Measurements from ENCODE around the gene GLCE.

Gene GLCE

DNA sequence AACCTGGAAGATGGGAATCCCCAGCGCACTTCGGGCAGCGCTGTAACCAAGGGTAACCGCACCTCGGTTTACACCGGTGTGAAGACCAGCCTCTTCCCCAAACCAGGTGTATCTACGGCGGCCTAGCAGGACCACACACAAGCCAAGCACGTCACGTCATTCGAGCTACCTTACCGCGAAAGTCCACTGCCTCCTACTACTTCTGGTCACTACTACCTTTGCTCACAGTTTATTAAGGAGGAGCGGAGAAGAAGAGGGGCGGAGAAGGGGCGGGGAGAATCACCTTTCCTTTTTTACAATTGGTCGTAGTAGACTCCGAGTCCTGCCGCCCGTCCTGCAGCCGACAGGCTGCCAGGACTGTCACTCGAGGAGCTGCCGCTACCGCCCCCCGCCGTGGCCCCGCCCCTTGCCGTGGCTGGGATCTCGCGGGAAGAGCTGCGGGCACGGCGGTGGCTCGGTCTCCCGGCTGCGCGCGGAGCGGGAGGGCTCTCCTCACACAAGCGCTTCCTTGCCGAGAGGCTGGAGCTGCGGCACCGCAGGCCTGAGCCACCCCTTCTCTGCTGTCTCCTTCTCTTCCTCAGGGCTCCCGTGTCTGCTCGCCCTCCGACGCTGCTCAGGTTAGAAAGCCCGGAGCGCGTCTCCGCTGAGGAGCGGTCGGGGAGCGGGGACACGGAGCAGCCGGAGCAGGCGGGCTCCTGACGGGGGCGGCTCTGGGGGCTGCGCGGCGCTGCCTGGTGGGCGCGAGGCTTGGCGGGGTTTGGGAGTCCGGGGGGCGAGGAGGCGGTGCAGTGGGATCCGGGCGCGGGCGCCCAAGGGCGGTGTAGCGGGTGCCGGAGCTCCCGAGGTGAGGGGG lies at the start of gene GLCE:
TSS of gene GLCE (plus strand) at position 495 of the 853 bp plus-strand sequence. CDS start 95,172 bp downstream, outside the sequence.
- peak; percentile 95 for DNase-seq (ENCODE audit: low spot score)
- TF ChIP-seq, protein P1, sequence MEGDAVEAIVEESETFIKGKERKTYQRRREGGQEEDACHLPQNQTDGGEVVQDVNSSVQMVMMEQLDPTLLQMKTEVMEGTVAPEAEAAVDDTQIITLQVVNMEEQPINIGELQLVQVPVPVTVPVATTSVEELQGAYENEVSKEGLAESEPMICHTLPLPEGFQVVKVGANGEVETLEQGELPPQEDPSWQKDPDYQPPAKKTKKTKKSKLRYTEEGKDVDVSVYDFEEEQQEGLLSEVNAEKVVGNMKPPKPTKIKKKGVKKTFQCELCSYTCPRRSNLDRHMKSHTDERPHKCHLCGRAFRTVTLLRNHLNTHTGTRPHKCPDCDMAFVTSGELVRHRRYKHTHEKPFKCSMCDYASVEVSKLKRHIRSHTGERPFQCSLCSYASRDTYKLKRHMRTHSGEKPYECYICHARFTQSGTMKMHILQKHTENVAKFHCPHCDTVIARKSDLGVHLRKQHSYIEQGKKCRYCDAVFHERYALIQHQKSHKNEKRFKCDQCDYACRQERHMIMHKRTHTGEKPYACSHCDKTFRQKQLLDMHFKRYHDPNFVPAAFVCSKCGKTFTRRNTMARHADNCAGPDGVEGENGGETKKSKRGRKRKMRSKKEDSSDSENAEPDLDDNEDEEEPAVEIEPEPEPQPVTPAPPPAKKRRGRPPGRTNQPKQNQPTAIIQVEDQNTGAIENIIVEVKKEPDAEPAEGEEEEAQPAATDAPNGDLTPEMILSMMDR (IDR thresholded peaks at IDR 0.05), result no peak
- Histone ChIP-seq H3K4me3 (peak within 1 kb of the TSS; percentile 99), H3K27ac (peak within 1 kb of the TSS; percentile 21 to 83)

DNA sequence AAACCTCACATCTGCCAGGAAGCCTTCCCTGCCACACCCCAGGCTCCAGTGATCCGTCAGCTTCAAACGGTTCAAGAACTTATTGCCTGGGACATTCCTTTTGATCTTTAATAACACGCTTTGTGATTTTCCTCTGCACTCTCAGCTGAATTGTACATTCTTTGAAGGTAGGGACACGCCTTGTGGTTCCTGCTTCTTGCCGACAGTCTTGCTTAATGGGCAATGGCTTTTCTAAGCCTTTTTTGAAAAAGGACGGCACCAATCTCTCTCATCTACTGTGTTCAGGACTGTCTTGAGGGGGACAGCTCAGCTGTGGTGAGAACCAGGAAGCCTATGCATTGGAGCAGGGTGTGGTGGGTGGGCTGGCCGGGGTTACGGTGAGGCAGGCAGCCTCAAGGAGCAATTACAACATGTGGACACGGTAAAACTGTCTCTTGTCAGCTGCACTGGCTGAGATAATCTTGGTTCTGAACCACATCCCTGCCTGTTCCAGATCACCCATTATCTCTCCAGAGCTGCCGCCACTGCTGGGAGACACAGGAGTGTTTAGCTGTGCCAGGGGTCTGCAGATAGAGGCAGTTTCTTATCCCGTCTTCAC lies 46.0 kb upstream of the GLCE start:
- TF ChIP-seq, protein P1 (IDR thresholded peaks at IDR 0.05), result no peak
- no peak overlapping the region for H3K4me3 ChIP-seq
- no peak overlapping the region for H3K27ac ChIP-seq

DNA sequence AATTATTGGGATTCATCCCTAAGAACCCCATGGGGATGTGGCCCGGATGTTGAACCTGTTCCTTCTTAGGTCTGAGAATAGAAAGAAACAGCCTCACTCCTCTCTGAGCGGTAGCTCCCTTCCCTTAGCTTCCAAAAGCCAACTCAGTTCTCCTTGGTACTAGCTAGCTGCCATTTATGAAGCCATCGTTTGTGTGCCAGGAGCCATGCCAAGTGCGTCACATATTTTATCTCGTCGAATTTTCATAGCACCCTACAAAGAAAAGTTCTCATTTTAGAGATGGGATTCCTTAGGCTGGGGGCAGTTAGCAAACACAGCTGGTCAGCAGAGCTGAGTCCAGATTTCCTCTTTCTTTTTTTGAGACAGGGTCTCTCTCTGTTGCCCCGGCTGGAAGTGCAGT lies 45.4 kb upstream of the GLCE start:
- no peak for DNase-seq (ENCODE audit: low spot score)
- H3K4me3 ChIP-seq, result no peak overlapping the region
- TF ChIP-seq, protein P1 (IDR thresholded peaks at IDR 0.05), result no peak
- H3K27ac ChIP-seq, result no peak overlapping the region

More for the DNA sequence above, 46.0 kb upstream of the GLCE start:
- DNase-seq (ENCODE audit: low spot score), result no peak

DNA sequence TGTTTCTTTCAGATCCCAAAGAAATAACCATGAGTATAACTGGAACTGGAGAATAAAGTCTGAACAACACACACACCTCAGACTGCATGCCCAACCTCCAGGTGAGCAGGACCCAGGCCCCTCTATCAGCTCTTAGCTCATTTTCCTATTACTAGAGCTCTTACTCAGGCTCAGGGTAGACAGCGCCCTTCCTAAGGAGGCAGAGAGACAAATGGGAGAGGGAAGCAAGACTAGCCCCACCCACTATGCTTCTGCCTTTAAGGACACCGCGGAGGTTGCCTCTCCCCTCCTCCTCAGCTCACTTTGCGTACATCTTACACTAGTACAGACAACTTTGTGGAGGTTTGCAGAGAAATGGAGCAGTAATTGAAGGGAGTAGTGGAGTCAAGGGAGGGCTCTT lies 44.0 kb upstream of the GLCE start:
- H3K4me3 ChIP-seq, result no peak overlapping the region
- no peak overlapping the region for H3K27ac ChIP-seq
- DNase-seq (ENCODE audit: low spot score), result no peak
- TF ChIP-seq, protein P1 (IDR thresholded peaks at IDR 0.05), result no peak

DNA sequence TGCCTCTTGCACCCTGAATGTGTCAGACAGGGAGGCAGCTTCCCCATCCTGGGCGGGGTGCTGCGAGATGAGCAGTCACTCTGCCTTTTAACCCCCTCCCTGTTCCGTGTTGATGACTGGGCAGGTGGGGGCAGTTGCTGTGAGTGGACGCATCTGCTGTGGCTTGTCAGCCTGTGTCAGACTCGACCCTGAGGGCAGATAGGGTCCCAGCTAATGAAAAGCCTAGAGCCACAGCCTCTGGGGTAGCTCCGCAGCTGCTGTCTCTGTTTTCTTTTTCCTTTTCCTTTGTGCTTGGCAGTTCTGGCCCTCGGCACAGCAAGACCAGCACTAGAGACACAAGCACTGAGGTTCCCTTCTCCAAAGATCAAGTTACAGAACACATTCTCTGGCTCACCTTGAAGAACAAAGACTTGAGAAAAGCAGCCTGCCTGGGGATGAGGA lies 43.0 kb upstream of the GLCE start:
- H3K27ac ChIP-seq, result no peak overlapping the region
- no peak overlapping the region for H3K4me3 ChIP-seq
- no peak for DNase-seq (ENCODE audit: low spot score)
- TF ChIP-seq, protein P1 (IDR thresholded peaks at IDR 0.05), result no peak

DNA sequence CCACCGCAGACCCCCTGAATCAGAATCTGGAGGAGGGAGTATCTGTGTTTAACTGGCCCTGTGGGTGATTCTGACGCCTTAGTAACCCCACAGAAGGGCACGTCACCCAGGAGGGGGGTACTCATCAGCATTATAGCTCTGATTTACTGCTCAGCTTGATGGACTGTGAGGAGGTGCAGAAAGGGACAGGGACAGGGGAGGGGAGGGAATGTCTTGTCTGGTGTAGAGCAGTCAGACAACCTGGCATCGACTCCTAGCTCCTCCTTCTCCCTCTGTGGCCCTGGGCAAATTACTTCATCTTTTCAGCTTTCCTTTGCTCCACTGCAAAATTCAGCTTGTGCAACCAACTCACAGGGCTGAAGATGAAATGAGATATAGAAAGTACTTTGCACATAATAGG lies 42.3 kb upstream of the GLCE start:
- no peak for DNase-seq (ENCODE audit: low spot score)
- Histone ChIP-seq H3K4me3 (no peak overlapping the region), H3K27ac (no peak overlapping the region)
- TF ChIP-seq, protein P1 (IDR thresholded peaks at IDR 0.05), result no peak

All from coronary artery (tissue), 2 donors.